Fibroblast of villous mesenchyme (primary cell): ENCODE results near the gene KREMEN1. TPM values are rescaled to one million over a fixed set of nuclear protein-coding genes. Genes with fewer than 3 reads are reported as not detected.

Source experiments
- DNase-seq: peaks from one replicate; pipeline ENCODE4 v3.0.0-alpha.2; 2010; ENCODE audit warnings: low read depth
- H3K4me3 ChIP-seq: 2 replicates; pipeline ENCODE4 v1.5.1; 2011; ENCODE audit warnings: low read depth, mild to moderate bottlenecking, low read length
- total RNA-seq: library from RNA; depleted of rRNA; stranded (reverse); fragments of >200 nt; gene quantifications from 2 replicates; pipeline ENCODE4 v1.2.3, GENCODE V29; 2012
- TF ChIP-seq, protein P1 (sequence below): IDR thresholded peaks from 2 replicates; pipeline ENCODE4 v1.5.1; 2012; ENCODE audit warnings: low read depth, mild to moderate bottlenecking, low read length; ENCODE audit not compliant: insufficient read depth

KREMEN1 gene
- total RNA-seq, 1 donor: 2.6 TPM

DNA sequence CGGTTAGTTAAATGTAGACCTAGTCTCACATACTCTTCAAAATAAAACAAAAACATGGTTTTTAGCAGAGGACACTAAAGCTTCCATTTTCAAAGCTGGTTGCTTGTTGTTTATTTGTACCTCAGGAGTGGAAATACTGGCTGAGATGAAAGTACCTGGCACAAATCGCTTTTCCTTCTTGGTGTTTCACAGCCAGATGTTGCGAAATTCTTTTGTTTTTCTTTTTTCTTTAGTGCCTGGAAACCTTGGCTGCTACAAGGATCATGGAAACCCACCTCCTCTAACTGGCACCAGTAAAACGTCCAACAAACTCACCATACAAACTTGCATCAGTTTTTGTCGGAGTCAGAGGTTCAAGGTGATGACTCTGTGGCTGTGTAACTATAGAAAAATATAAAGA, 48.3 kb downstream of the KREMEN1 start:
- no peak for DNase-seq
- TF ChIP-seq, protein P1, sequence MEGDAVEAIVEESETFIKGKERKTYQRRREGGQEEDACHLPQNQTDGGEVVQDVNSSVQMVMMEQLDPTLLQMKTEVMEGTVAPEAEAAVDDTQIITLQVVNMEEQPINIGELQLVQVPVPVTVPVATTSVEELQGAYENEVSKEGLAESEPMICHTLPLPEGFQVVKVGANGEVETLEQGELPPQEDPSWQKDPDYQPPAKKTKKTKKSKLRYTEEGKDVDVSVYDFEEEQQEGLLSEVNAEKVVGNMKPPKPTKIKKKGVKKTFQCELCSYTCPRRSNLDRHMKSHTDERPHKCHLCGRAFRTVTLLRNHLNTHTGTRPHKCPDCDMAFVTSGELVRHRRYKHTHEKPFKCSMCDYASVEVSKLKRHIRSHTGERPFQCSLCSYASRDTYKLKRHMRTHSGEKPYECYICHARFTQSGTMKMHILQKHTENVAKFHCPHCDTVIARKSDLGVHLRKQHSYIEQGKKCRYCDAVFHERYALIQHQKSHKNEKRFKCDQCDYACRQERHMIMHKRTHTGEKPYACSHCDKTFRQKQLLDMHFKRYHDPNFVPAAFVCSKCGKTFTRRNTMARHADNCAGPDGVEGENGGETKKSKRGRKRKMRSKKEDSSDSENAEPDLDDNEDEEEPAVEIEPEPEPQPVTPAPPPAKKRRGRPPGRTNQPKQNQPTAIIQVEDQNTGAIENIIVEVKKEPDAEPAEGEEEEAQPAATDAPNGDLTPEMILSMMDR: no peak

DNA sequence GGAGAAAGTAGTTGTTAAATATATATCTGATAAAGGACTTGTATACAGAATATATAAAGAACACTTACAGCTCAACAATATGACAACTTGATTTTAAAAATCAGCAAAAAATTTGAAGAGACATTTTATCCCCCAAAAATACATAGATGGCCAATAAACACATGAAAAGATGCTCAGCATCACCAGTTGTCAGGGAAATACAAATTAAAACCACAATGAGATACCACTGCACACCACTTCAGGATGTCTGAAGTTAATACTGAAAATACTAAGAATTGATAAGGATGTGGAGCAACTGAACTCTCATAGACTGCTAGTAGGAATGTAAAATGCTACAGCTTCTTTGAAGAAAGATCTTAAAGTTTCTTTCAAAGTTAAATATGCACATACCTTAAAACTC, 49.2 kb downstream of the KREMEN1 start:
- TF ChIP-seq, protein P1: no peak
- DNase-seq: no peak
- no peak overlapping the region for H3K4me3 ChIP-seq

More for the DNA sequence above, 48.3 kb downstream of the KREMEN1 start:
- H3K4me3 ChIP-seq: no peak overlapping the region

DNA sequence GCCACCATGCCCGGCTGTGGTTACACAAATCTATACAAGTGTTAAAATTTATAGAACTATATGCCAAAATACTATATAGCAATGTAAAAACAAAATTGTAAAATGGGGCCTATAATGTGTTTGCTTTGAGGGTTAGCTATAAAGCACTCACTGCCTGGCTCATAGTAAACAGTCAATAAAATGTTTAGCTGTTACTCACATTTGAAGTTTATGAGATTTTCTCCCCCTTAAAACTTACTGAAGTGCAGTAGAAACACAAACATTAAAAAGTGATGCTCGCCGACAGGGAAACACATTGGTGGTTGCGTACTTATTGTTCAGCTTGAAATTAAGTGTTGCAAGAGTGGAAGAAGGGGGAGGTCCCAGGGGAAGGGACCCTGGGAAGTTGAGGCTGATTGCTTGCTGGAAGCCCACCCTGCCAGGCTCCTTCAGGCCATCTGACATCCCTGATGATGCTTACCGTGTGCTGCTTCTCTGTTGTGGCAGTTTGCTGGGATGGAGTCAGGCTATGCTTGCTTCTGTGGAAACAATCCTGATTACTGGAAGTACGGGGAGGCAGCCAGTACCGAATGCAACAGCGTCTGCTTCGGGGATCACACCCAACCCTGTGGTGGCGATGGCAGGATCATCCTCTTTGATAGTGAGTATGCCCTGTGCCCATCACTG, 52.1 kb downstream of the KREMEN1 start:
- no peak overlapping the region for H3K4me3 ChIP-seq
- DNase-seq: no peak
- TF ChIP-seq, protein P1: no peak

DNA sequence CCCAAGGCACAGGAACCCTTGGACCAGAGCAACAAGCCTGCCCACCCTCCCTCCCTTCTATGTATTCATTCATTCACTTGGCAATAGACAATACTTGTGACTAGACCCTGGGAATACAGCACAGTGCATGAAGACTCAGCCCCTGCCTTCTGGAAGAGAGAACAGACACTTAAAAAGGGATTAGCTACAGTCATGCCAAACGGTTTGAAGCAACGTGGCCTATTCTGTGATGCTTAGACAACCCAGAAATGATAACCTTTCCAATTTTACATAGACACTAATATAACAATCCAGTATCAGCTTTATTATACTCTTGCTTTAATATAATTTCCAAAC, 52.6 kb downstream of the KREMEN1 start:
- no peak for DNase-seq
- no peak overlapping the region for H3K4me3 ChIP-seq
- TF ChIP-seq, protein P1: no peak

DNA sequence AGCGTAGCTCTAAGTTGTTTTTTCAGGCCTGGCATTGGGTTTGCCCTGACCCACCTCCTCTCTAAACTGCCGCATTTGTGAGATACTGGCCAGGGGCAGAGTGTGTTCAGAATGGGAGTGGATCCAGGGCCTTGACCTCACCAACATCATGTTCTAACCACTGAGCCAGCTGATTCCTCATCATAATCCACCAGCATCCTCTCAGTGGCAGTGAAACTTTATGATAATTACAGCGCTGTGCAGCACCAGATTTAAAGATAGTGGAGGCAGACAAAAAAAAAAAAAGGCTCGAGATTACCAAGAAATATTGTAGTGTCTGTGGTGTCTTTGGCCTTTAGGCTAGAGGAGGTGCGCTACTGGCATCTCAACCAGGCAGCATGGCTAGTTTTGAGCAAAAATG, 53.0 kb downstream of the KREMEN1 start:
- no peak for DNase-seq
- TF ChIP-seq, protein P1: no peak
- H3K4me3 ChIP-seq: no peak overlapping the region

DNA sequence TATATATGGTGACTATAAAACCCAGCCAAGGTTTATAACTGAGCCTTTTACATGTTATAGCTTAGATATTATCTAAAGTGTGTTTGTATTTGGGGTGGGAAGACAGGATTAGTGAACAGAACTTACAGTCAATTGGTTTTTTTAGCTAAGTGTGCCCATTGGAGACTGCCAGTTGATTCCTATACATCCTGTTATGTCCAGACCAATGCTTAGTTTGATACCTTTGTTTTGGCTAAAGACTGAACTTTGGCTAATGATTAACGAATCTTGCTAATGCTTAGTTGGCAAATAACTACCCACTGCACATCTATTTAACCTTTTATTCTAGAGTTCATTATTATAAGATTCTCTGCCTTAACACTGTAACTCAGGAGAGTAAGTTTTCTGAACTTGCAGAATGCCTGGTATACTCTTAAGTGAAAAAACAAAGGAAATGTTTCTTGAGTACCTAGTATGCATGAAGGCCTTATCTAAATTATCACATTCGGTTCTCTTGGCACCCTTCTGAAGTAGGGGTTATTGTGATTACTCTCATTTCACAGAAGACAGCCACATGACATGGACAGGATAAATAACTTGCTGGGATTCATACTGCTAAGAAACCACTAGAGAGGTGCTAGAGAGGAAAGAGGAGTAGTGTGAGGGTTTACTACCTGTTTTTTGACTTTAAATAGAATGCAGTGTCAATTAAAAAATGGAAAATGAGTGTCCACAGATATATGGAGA, 54.0 kb downstream of the KREMEN1 start:
- DNase-seq: no peak
- TF ChIP-seq, protein P1: no peak
- H3K4me3 ChIP-seq: no peak overlapping the region
